ENCODE data around the gene CUL4A. TPM values are rescaled to one million over a fixed set of nuclear protein-coding genes. Genes with fewer than 3 reads are reported as not detected.

Gene CUL4A
- total RNA-seq, 6 experiments from 2014 or later: 90.5 to 104 (median 97.0) TPM

- peaks cover 26% of the 10 kb centered on the region for H3K4me1 Mint-ChIP-seq (ENCODE audit: low read depth)
- no peaks in the 10 kb centered on the region; the same call in 1 of the 2 replicates for H3K27me3 Mint-ChIP-seq (ENCODE audit: insufficient read depth)
- DNase-seq: no peak
- peak overlapping the region; percentile 73 for H3K27ac Mint-ChIP-seq
- TF ChIP-seq CTCF (IDR thresholded peaks at IDR 0.05): no peak
- H3K36me3 Mint-ChIP-seq (ENCODE audit: low read depth): peaks cover 19% of the 10 kb centered on the region
- H3K9me3 Mint-ChIP-seq: no peaks in the 10 kb centered on the region
- H3K4me3 Mint-ChIP-seq: no peak overlapping the region; the same call in 1 of the 2 replicates
Measured at GRCh38 chr13:113274721-113275120, 65.3 kb downstream of the CUL4A start.

GRCh38 chr13:113275387-113275786 is 66.0 kb downstream of the CUL4A start:
- Mint-ChIP-seq H3K4me1 (ENCODE audit: low read depth) (peaks cover 26% of the 10 kb centered on the region), H3K9me3 (no peaks in the 10 kb centered on the region; the same call in 1 of the 2 replicates), H3K36me3 (ENCODE audit: low read depth) (peaks cover 19% of the 10 kb centered on the region), H3K27ac (peak overlapping the region; percentile 73; the same call in 1 of the 2 replicates), H3K27me3 (ENCODE audit: insufficient read depth) (no peaks in the 10 kb centered on the region; the same call in 1 of the 2 replicates), H3K4me3 (no peak overlapping the region)
- peak; percentile 83 for TF ChIP-seq CTCF (IDR thresholded peaks at IDR 0.05)
- DNase-seq: peak; percentile 76

- H3K36me3 Mint-ChIP-seq (ENCODE audit: low read depth): peaks cover 11% of the 10 kb centered on the region
- H3K9me3 Mint-ChIP-seq: no peaks in the 10 kb centered on the region; the same call in 1 of the 2 replicates
- H3K4me1 Mint-ChIP-seq (ENCODE audit: low read depth): peaks cover 6% of the 10 kb centered on the region
- no peak overlapping the region for H3K27ac Mint-ChIP-seq
- TF ChIP-seq CTCF (IDR thresholded peaks at IDR 0.05): no peak
- no peak overlapping the region for H3K4me3 Mint-ChIP-seq
- peaks cover 7% of the 10 kb centered on the region for H3K27me3 Mint-ChIP-seq (ENCODE audit: insufficient read depth)
- no peak for DNase-seq
Measured at GRCh38 chr13:113280126-113280525, 70.7 kb downstream of the CUL4A start.

GRCh38 chr13:113283904-113284303 is 74.5 kb downstream of the CUL4A start:
- Mint-ChIP-seq H3K36me3 (ENCODE audit: low read depth) (peaks cover 3% of the 10 kb centered on the region), H3K27me3 (ENCODE audit: insufficient read depth) (peaks cover 20% of the 10 kb centered on the region), H3K27ac (no peak overlapping the region), H3K4me1 (ENCODE audit: low read depth) (no peaks in the 10 kb centered on the region), H3K9me3 (no peaks in the 10 kb centered on the region; the same call in 1 of the 2 replicates), H3K4me3 (no peak overlapping the region)
- TF ChIP-seq CTCF (IDR thresholded peaks at IDR 0.05): no peak
- DNase-seq: no peak

GRCh38 chr13:113288880-113289279 is 79.5 kb downstream of the CUL4A start:
- Mint-ChIP-seq H3K4me1 (ENCODE audit: low read depth) (peaks cover 11% of the 10 kb centered on the region), H3K9me3 (no peaks in the 10 kb centered on the region), H3K36me3 (ENCODE audit: low read depth) (no peaks in the 10 kb centered on the region), H3K27ac (no peak overlapping the region), H3K27me3 (ENCODE audit: insufficient read depth) (peaks cover 41% of the 10 kb centered on the region), H3K4me3 (no peak overlapping the region)
- no peak for DNase-seq
- no peak for TF ChIP-seq CTCF (IDR thresholded peaks at IDR 0.05)

- no peak for DNase-seq
- Mint-ChIP-seq H3K27ac (no peak overlapping the region), H3K27me3 (ENCODE audit: insufficient read depth) (peaks cover 43% of the 10 kb centered on the region), H3K36me3 (ENCODE audit: low read depth) (no peaks in the 10 kb centered on the region), H3K4me1 (ENCODE audit: low read depth) (peaks cover 11% of the 10 kb centered on the region), H3K4me3 (peak overlapping the region; percentile 12; the same call in 1 of the 2 replicates), H3K9me3 (no peaks in the 10 kb centered on the region)
- no peak for TF ChIP-seq CTCF (IDR thresholded peaks at IDR 0.05)
Measured at GRCh38 chr13:113291129-113291528, 81.7 kb downstream of the CUL4A start.

Measured in HFFc6 (cell line).